Ovary (tissue), 3 donors: ENCODE results near the gene SGCD.

Experiments
- EP300 ChIP-seq: sonication (generic); formaldehyde crosslinking; IDR thresholded peaks from one replicate; pipeline ENCODE4 v1.6.1; 2017; ENCODE audit warnings: antibody characterized with exemption
- POLR2A ChIP-seq: fragments of 450-650 bp; IDR thresholded peaks from one replicate; pipeline ENCODE4 v1.6.1; 2017; ENCODE audit warnings: antibody characterized with exemption, mild to moderate bottlenecking, moderate library complexity
- TF ChIP-seq, protein P1 (sequence below), 3 donors: fragments of 450-650 bp in 2 of 3; fragments of 200-600 bp in 1 of 3; IDR thresholded peaks; one replicate each; pipeline versions ENCODE4 v1.5.1 to v1.8.0; 2016 to 2022; ENCODE audit warnings: antibody characterized with exemption in 3 of 3, mild to moderate bottlenecking in 1 of 3
- donor health status: DM: no; HTN: no; CAD: no.

DNA sequence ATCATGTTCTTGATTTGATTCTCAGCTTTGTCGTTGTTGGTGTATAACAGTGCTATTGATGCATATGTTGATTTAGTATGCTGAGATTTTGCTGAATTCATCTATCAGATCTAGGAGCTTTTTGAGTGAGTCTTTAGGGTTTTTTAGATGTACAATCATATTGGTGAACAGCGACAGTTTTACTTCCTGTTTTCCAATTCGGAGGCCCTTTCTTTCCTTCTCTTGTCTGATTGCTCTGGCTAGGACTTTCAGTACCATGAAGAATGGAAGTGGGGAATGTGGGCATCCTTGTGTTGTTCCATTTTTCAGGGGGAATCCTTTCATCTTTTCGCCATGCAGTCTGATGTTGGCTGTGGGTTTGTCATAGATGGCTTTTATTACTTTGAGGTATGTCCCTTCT, 100.4 kb downstream of the SGCD start:
- TF ChIP-seq, protein P1, sequence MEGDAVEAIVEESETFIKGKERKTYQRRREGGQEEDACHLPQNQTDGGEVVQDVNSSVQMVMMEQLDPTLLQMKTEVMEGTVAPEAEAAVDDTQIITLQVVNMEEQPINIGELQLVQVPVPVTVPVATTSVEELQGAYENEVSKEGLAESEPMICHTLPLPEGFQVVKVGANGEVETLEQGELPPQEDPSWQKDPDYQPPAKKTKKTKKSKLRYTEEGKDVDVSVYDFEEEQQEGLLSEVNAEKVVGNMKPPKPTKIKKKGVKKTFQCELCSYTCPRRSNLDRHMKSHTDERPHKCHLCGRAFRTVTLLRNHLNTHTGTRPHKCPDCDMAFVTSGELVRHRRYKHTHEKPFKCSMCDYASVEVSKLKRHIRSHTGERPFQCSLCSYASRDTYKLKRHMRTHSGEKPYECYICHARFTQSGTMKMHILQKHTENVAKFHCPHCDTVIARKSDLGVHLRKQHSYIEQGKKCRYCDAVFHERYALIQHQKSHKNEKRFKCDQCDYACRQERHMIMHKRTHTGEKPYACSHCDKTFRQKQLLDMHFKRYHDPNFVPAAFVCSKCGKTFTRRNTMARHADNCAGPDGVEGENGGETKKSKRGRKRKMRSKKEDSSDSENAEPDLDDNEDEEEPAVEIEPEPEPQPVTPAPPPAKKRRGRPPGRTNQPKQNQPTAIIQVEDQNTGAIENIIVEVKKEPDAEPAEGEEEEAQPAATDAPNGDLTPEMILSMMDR (IDR thresholded peaks at IDR 0.05) = no peak
- no peak for TF ChIP-seq EP300
- TF ChIP-seq POLR2A = no peak
